Lower leg skin (tissue), 4 donors: ENCODE measurements around the gene DPP6. TPM values are rescaled to one million over a fixed set of nuclear protein-coding genes. Genes with fewer than 3 reads are reported as not detected.

Experiments
- DNase-seq, 2 donors: peaks; one replicate each; pipeline ENCODE4 v3.0.0-alpha.2; 2019; ENCODE audit warnings: low spot score in 2 of 2
- H3K4me3 ChIP-seq: fragments of 200-600 bp; sonication (generic); 2 replicates; pipeline ENCODE4 v1.5.1; 2017; ENCODE audit warnings: mild to moderate bottlenecking, low read depth; ENCODE audit not compliant: poor library complexity, severe bottlenecking
- CTCF ChIP-seq, 3 donors: fragments of 450-650 bp; IDR thresholded peaks; one replicate each; pipeline ENCODE4 v1.5.1; 2016; ENCODE audit warnings: antibody characterized with exemption in 3 of 3, mild to moderate bottlenecking in 3 of 3, moderate library complexity in 2 of 3
- POLR2A ChIP-seq, 2 donors: fragments of 450-650 bp; IDR thresholded peaks; one replicate each; pipeline ENCODE4 v1.6.1; 2016 to 2017; ENCODE audit warnings: antibody characterized with exemption in 2 of 2, mild to moderate bottlenecking in 1 of 2, moderate library complexity in 1 of 2
- WGBS, 2 donors: methylation state at CpG; one replicate each; pipeline ENCODE4 v1.1.5; 2018; 5-methylcytosine and 5-hydroxymethylcytosine counted together
- intact Hi-C: fragments of 100-400 bp; cut with DNase I; formaldehyde crosslinking; loops from one replicate; pipeline ENCODE4 v1.15.0; 2023; ENCODE audit warnings: low total_unique reads
- total RNA-seq, 4 donors: library from RNA; depleted of rRNA; stranded (reverse); fragments of >200 nt; gene quantifications; one replicate each; pipeline ENCODE4 v1.1.0, GENCODE V29; 2016

Gene DPP6
- total RNA-seq, 4 donors from 2014 or later = 1.0 to 4.5 (median 2.9) TPM

- 49 to 51% methylated on average over 23 to 28 of the region's 28 CpGs for WGBS, 2 donors
- no peak overlapping the region for H3K4me3 ChIP-seq
- TF ChIP-seq POLR2A (IDR thresholded peaks at IDR 0.05) = no peak
- TF ChIP-seq CTCF (IDR thresholded peaks at IDR 0.05) = no peak
- DNase-seq = no peak
- intact Hi-C loops = no loop called here
Measured at GRCh38 chr7:154892459-154892858, 840.3 kb downstream of the DPP6 start.

- no peak overlapping the region for H3K4me3 ChIP-seq
- 65 to 84% methylated on average over 10 to 11 of the region's 11 CpGs for WGBS, 2 donors
- intact Hi-C loops = no loop called here
- DNase-seq = no peak
- TF ChIP-seq POLR2A (IDR thresholded peaks at IDR 0.05) (no peak), CTCF (IDR thresholded peaks at IDR 0.05) (no peak)
Measured at GRCh38 chr7:154896076-154896475, 843.9 kb downstream of the DPP6 start.

- no peak for DNase-seq
- TF ChIP-seq CTCF (IDR thresholded peaks at IDR 0.05) (no peak), POLR2A (IDR thresholded peaks at IDR 0.05) (no peak)
- no peak overlapping the region for H3K4me3 ChIP-seq
- 84 to 85% methylated on average over 23 of the region's 24 CpGs for WGBS, 2 donors
- intact Hi-C loops = no loop called here
Measured at GRCh38 chr7:154898973-154899855, 847.0 kb downstream of the DPP6 start.

- DNase-seq = no peak
- intact Hi-C loops = no loop called here
Measured at GRCh38 chr7:154899862-154900261, 847.7 kb downstream of the DPP6 start.

GRCh38 chr7:154902600-154903082 is 850.4 kb downstream of the DPP6 start:
- intact Hi-C loops = no loop called here
- no peak for DNase-seq
- 84 to 86% methylated on average over 6 of the region's 6 CpGs for WGBS, 2 donors
- no peak overlapping the region for H3K4me3 ChIP-seq
- no peak for TF ChIP-seq CTCF (IDR thresholded peaks at IDR 0.05)
- TF ChIP-seq POLR2A (IDR thresholded peaks at IDR 0.05) = no peak

More at GRCh38 chr7:154899862-154900261, 847.7 kb downstream of the DPP6 start:
- H3K4me3 ChIP-seq = no peak overlapping the region
- 32 to 50% methylated on average over 5 of the region's 5 CpGs for WGBS, 2 donors
- TF ChIP-seq CTCF (IDR thresholded peaks at IDR 0.05) = no peak
- no peak for TF ChIP-seq POLR2A (IDR thresholded peaks at IDR 0.05)
